DOHH2 (cell line): ENCODE measurements around the gene HDAC11.

ENCODE experiments used
- H3F3A ChIP-seq: fragments of 200-600 bp; sonication (generic), shearing (Covaris generic); 2 replicates; pipeline ENCODE4 v1.6.0; 2016; ENCODE audit warnings: antibody characterized with exemption, mild to moderate bottlenecking; ENCODE audit not compliant: control insufficient read depth, insufficient read depth
- H3K27ac ChIP-seq: fragments of 200-600 bp; sonication (generic); 2 replicates; pipeline ENCODE4 v1.5.1; 2014; ENCODE audit warnings: low read depth, mild to moderate bottlenecking, low read length, moderate library complexity
- H3K27me3 ChIP-seq: fragments of 200-600 bp; sonication (generic); 2 replicates; pipeline ENCODE4 v1.6.1; 2014; ENCODE audit warnings: mild to moderate bottlenecking, low read length, mixed read lengths; ENCODE audit not compliant: control insufficient read depth
- H3K36me3 ChIP-seq: fragments of 200-600 bp; sonication (generic); 2 replicates; pipeline ENCODE4 v1.6.1; 2014; ENCODE audit warnings: mild to moderate bottlenecking, low read length, moderate library complexity, mixed read lengths; ENCODE audit not compliant: control insufficient read depth
- H3K4me1 ChIP-seq: fragments of 200-600 bp; sonication (generic); 2 replicates; pipeline ENCODE4 v1.6.1; 2014; ENCODE audit warnings: mild to moderate bottlenecking, low read length, mixed read lengths; ENCODE audit not compliant: control insufficient read depth
- H3K4me2 ChIP-seq: fragments of 200-600 bp; sonication (generic); 2 replicates; pipeline ENCODE4 v1.6.0; 2014; ENCODE audit warnings: mild to moderate bottlenecking, low read length, moderate library complexity
- H3K4me3 ChIP-seq: fragments of 200-600 bp; sonication (generic); 2 replicates; pipeline ENCODE4 v1.5.1; 2014; ENCODE audit warnings: mild to moderate bottlenecking, low read length, mixed read lengths
- H3K79me2 ChIP-seq: fragments of 200-600 bp; sonication (generic); 2 replicates; pipeline ENCODE4 v1.6.1; 2014; ENCODE audit warnings: mild to moderate bottlenecking, low read length, mixed read lengths; ENCODE audit not compliant: control insufficient read depth
- H3K9me2 ChIP-seq: fragments of 200-600 bp; sonication (generic); replicated peaks from 2 replicates; pipeline ENCODE4 v1.6.1; 2014; ENCODE audit warnings: mild to moderate bottlenecking, low read length, mixed read lengths; ENCODE audit not compliant: control insufficient read depth
- H3K9me3 ChIP-seq: fragments of 200-600 bp; sonication (generic); 2 replicates; pipeline ENCODE4 v1.6.1; 2014; ENCODE audit warnings: antibody characterized with exemption, low read length, mixed read lengths; ENCODE audit not compliant: control insufficient read depth, insufficient read depth
- H4K20me1 ChIP-seq: fragments of 200-600 bp; sonication (generic); 2 replicates; pipeline ENCODE4 v1.6.0; 2014; ENCODE audit warnings: low read depth, mild to moderate bottlenecking, antibody characterized with exemption, low read length, moderate library complexity; ENCODE audit not compliant: control insufficient read depth, insufficient read depth
- CTCF ChIP-seq: fragments of 200-600 bp; sonication (generic); IDR thresholded peaks from one replicate; pipeline ENCODE4 v1.5.1; 2014; ENCODE audit warnings: antibody characterized with exemption, mild to moderate bottlenecking, low read depth, low read length; ENCODE audit not compliant: poor library complexity, severe bottlenecking
- EZH2phosphoT487 ChIP-seq: fragments of 200-600 bp; sonication (generic); IDR thresholded peaks from 2 replicates; pipeline ENCODE4 v1.6.1; 2017; ENCODE audit warnings: borderline replicate concordance, mild to moderate bottlenecking, antibody characterized with exemption, low read length, moderate library complexity, mixed read lengths

HDAC11 gene

GRCh38 chr3:13538520-13539291 is 58.6 kb downstream of the HDAC11 start:
- Histone ChIP-seq H3K9me2 (no peaks in the 10 kb centered on the region), H3K27me3 (no peaks in the 10 kb centered on the region; the same call in 1 of the 2 replicates), H3F3A (no peaks in the 10 kb centered on the region), H4K20me1 (no peaks in the 10 kb centered on the region), H3K9me3 (no peaks in the 10 kb centered on the region), H3K27ac (no peak overlapping the region), H3K36me3 (no peaks in the 10 kb centered on the region), H3K4me2 (no peak overlapping the region), H3K4me1 (no peaks in the 10 kb centered on the region; the same call in 1 of the 2 replicates), H3K4me3 (no peak overlapping the region), H3K79me2 (no peaks in the 10 kb centered on the region)
- no peak for TF ChIP-seq CTCF
- no peak for TF ChIP-seq EZH2phosphoT487

- Histone ChIP-seq H3F3A (no peaks in the 10 kb centered on the region), H3K27ac (no peak overlapping the region), H3K36me3 (no peaks in the 10 kb centered on the region), H3K9me3 (no peaks in the 10 kb centered on the region), H3K4me2 (no peak overlapping the region), H4K20me1 (no peaks in the 10 kb centered on the region), H3K4me1 (no peaks in the 10 kb centered on the region; the same call in 1 of the 2 replicates), H3K9me2 (no peaks in the 10 kb centered on the region), H3K79me2 (no peaks in the 10 kb centered on the region), H3K27me3 (peaks cover 6% of the 10 kb centered on the region), H3K4me3 (no peak overlapping the region)
- TF ChIP-seq CTCF (no peak), EZH2phosphoT487 (no peak)
Measured at GRCh38 chr3:13539292-13539638, 59.2 kb downstream of the HDAC11 start.

GRCh38 chr3:13539671-13540070 is 59.6 kb downstream of the HDAC11 start:
- Histone ChIP-seq H3K9me2 (no peaks in the 10 kb centered on the region), H3K36me3 (no peaks in the 10 kb centered on the region), H3K9me3 (no peaks in the 10 kb centered on the region), H3F3A (no peaks in the 10 kb centered on the region), H3K27ac (no peak overlapping the region), H3K4me1 (no peaks in the 10 kb centered on the region; the same call in 1 of the 2 replicates), H3K4me2 (no peak overlapping the region), H3K4me3 (no peak overlapping the region), H3K27me3 (peaks cover 9% of the 10 kb centered on the region), H3K79me2 (no peaks in the 10 kb centered on the region), H4K20me1 (no peaks in the 10 kb centered on the region)
- TF ChIP-seq CTCF (no peak), EZH2phosphoT487 (no peak)
